GM19328 (cell line): ENCODE measurements around the gene CACNA1I.

Experiments
- ATAC-seq: cut with Tn5 transposase; IDR thresholded peaks from one replicate; pipeline ENCODE4 v1.9.1; 2021; ENCODE audit warnings: mild to moderate bottlenecking, moderate library complexity; ENCODE audit not compliant: unreplicated experiment

The CACNA1I gene

GRCh38 chr22:39595622-39596172 lies 25.1 kb downstream of the CACNA1I start:
- ATAC-seq, result no peak

- ATAC-seq, result no peak
These were observed 26.0 kb downstream of the CACNA1I start for GRCh38 chr22:39596601-39597000.

GRCh38 chr22:39597236-39597869 lies 26.8 kb downstream of the CACNA1I start:
- no peak for ATAC-seq

- no peak for ATAC-seq
These were observed 27.7 kb downstream of the CACNA1I start for GRCh38 chr22:39598017-39598965.

- ATAC-seq, result no peak
These were observed 30.1 kb downstream of the CACNA1I start for GRCh38 chr22:39600491-39601179.

GRCh38 chr22:39601180-39601535 lies 30.6 kb downstream of the CACNA1I start:
- ATAC-seq, result no peak

GRCh38 chr22:39603345-39603744 lies 32.8 kb downstream of the CACNA1I start:
- no peak for ATAC-seq

- no peak for ATAC-seq
These were observed 39.7 kb downstream of the CACNA1I start for GRCh38 chr22:39610246-39610645.

GRCh38 chr22:39610766-39611165 lies 40.2 kb downstream of the CACNA1I start:
- ATAC-seq, result no peak

- ATAC-seq, result no peak
These were observed 40.8 kb downstream of the CACNA1I start for GRCh38 chr22:39611360-39611759.

GRCh38 chr22:39612811-39613548 lies 42.4 kb downstream of the CACNA1I start:
- ATAC-seq, result no peak

- ATAC-seq, result no peak
These were observed 43.0 kb downstream of the CACNA1I start for GRCh38 chr22:39613549-39613921.

GRCh38 chr22:39614442-39614841 lies 43.9 kb downstream of the CACNA1I start:
- ATAC-seq, result no peak

GRCh38 chr22:39616051-39616450 lies 45.5 kb downstream of the CACNA1I start:
- ATAC-seq, result no peak

- ATAC-seq, result no peak
These were observed 46.2 kb downstream of the CACNA1I start for GRCh38 chr22:39616781-39617180.

GRCh38 chr22:39617342-39617741 lies 46.8 kb downstream of the CACNA1I start:
- no peak for ATAC-seq

- no peak for ATAC-seq
These were observed 47.6 kb downstream of the CACNA1I start for GRCh38 chr22:39617970-39618757.

GRCh38 chr22:39618996-39619530 lies 48.5 kb downstream of the CACNA1I start:
- no peak for ATAC-seq

GRCh38 chr22:39620924-39621690 lies 50.6 kb downstream of the CACNA1I start:
- no peak for ATAC-seq
